NCI-H2196 (cell line): ENCODE data around the gene BBX.
"Not testable (repeated sequence)": the region's sequence is repeated elsewhere in the genome, so short reads cannot be mapped to it uniquely, and the experiment has no call there.

Experiments used
- DNase-seq: peaks from one replicate; lab custom pipeline; 2025; ENCODE audit not compliant: unreplicated experiment; lab: John Stamatoyannopoulos, UW

BBX gene

GRCh38 chr3:107540857-107541256 lies 18.1 kb downstream of the BBX start:
- DNase-seq: no peak

GRCh38 chr3:107542665-107543064 lies 19.9 kb downstream of the BBX start:
- DNase-seq: no peak

GRCh38 chr3:107543666-107544065 lies 20.9 kb downstream of the BBX start:
- DNase-seq: no peak

GRCh38 chr3:107545680-107546120 lies 22.9 kb downstream of the BBX start:
- DNase-seq: no peak

- no peak for DNase-seq
These were observed 25.8 kb downstream of the BBX start for GRCh38 chr3:107548601-107549000.

GRCh38 chr3:107555359-107555758 lies 32.6 kb downstream of the BBX start:
- no peak for DNase-seq

GRCh38 chr3:107557743-107558142 lies 35.0 kb downstream of the BBX start:
- no peak for DNase-seq

GRCh38 chr3:107560166-107560565 lies 37.4 kb downstream of the BBX start:
- no peak for DNase-seq

GRCh38 chr3:107561980-107562379 lies 39.2 kb downstream of the BBX start:
- DNase-seq: no peak

GRCh38 chr3:107562969-107563529 lies 40.3 kb downstream of the BBX start:
- DNase-seq: no peak

- not testable (repeated sequence) for DNase-seq
These were observed 42.5 kb downstream of the BBX start for GRCh38 chr3:107565244-107565643.

- not testable (repeated sequence) for DNase-seq
These were observed 48.3 kb downstream of the BBX start for GRCh38 chr3:107571089-107571488.

- DNase-seq: not testable (repeated sequence)
These were observed 48.7 kb downstream of the BBX start for GRCh38 chr3:107571492-107571891.

GRCh38 chr3:107574650-107575049 lies 51.9 kb downstream of the BBX start:
- DNase-seq: no peak

GRCh38 chr3:107578091-107578490 lies 55.3 kb downstream of the BBX start:
- no peak for DNase-seq

GRCh38 chr3:107578523-107578922 lies 55.8 kb downstream of the BBX start:
- no peak for DNase-seq

- no peak for DNase-seq
These were observed 56.6 kb downstream of the BBX start for GRCh38 chr3:107579371-107579770.

GRCh38 chr3:107581230-107581629 lies 58.5 kb downstream of the BBX start:
- DNase-seq: no peak

- no peak for DNase-seq
These were observed 65.5 kb downstream of the BBX start for GRCh38 chr3:107588217-107588616.

- no peak for DNase-seq
These were observed 66.7 kb downstream of the BBX start for GRCh38 chr3:107589454-107589853.

GRCh38 chr3:107590786-107591185 lies 68.0 kb downstream of the BBX start:
- no peak for DNase-seq

GRCh38 chr3:107592073-107592472 lies 69.3 kb downstream of the BBX start:
- DNase-seq: no peak

- DNase-seq: no peak
These were observed 72.1 kb downstream of the BBX start for GRCh38 chr3:107594870-107595269.
